Spleen (tissue), 11 donors: ENCODE data around the gene MEGF8. TPM values are rescaled to one million over a fixed set of nuclear protein-coding genes. Genes with fewer than 3 reads are reported as not detected.
"Not testable (repeated sequence)": the region's sequence is repeated elsewhere in the genome, so short reads cannot be mapped to it uniquely, and the experiment has no call there.

Experiments
- DNase-seq: peaks from one replicate; pipeline ENCODE4 v3.0.0-alpha.2; 2020
- H3K27ac ChIP-seq, 8 donors: fragments of 200-600 bp; sonication (generic) in 7 of 8; 1 replicate in 4 of 8; 2 replicates in 4 of 8; pipeline versions ENCODE4 v1.5.0 to v1.8.0; 2016 to 2021; ENCODE audit warnings: inconsistent platforms in 4 of 8, mild to moderate bottlenecking in 4 of 8, moderate library complexity in 1 of 8
- H3K27me3 ChIP-seq, 7 donors: fragments of 200-600 bp; sonication (generic) in 6 of 7; replicated peaks in 1 of 7; 1 replicate in 4 of 7; 2 replicates in 3 of 7; pipeline versions ENCODE4 v1.5.0 to v1.8.0; 2016 to 2021; ENCODE audit warnings: inconsistent platforms in 3 of 7, mild to moderate bottlenecking in 1 of 7
- H3K36me3 ChIP-seq, 6 donors: fragments of 200-600 bp; sonication (generic) in 5 of 6; 1 replicate in 4 of 6; 2 replicates in 2 of 6; pipeline versions ENCODE4 v1.5.0 to v1.8.0; 2016 to 2021; ENCODE audit warnings: inconsistent platforms in 2 of 6
- H3K4me1 ChIP-seq, 6 donors: fragments of 200-600 bp; sonication (generic) in 5 of 6; 1 replicate in 3 of 6; 2 replicates in 3 of 6; pipeline versions ENCODE4 v1.5.0 to v1.8.0; 2016 to 2021; ENCODE audit warnings: inconsistent platforms in 3 of 6
- H3K4me3 ChIP-seq, 8 donors: fragments of 200-600 bp; sonication (generic) in 7 of 8; 1 replicate in 4 of 8; 2 replicates in 4 of 8; pipeline versions ENCODE4 v1.5.0 to v1.8.0; 2016 to 2021; ENCODE audit warnings: inconsistent platforms in 4 of 8, mild to moderate bottlenecking in 4 of 8, moderate library complexity in 2 of 8
- H3K9me3 ChIP-seq, 8 donors: fragments of 200-600 bp; sonication (generic) in 7 of 8; 1 replicate in 4 of 8; 2 replicates in 4 of 8; pipeline versions ENCODE4 v1.5.0 to v1.8.0; 2016 to 2021; ENCODE audit warnings: inconsistent platforms in 4 of 8
- POLR2A ChIP-seq, 3 donors: fragments of 450-650 bp; IDR thresholded peaks; one replicate each; pipeline ENCODE4 v1.5.1; 2017; ENCODE audit warnings: antibody characterized with exemption in 3 of 3, mild to moderate bottlenecking in 1 of 3
- POLR2AphosphoS5 ChIP-seq, 3 donors: sonication (generic); formaldehyde crosslinking; IDR thresholded peaks; one replicate each; pipeline ENCODE4 v1.5.1; 2017; ENCODE audit warnings: antibody characterized with exemption in 3 of 3
- WGBS, 5 donors: extraction: QIAGEN DNeasy Blood & Tissue Kit in 3 of 5; methylation state at CpG; one replicate each; pipeline versions ENCODE4 v1.1.5 to v1.1.7; 2013 to 2018; 5-methylcytosine and 5-hydroxymethylcytosine counted together
- intact Hi-C: fragments of 100-400 bp; cut with DNase I; formaldehyde crosslinking; loops from one replicate; pipeline ENCODE4 v1.15.0; 2023; ENCODE audit warnings: low total_unique reads
- polyA plus RNA-seq, 3 donors: library from polyadenylated mRNA; stranded (reverse); fragments of 200-250 nt; gene quantifications; one replicate each; pipeline ENCODE4 v1.2.1, GENCODE V29; 2013
- total RNA-seq, 7 donors: library from RNA; depleted of rRNA in 3 of 7; stranded (reverse); fragments of >200 nt in 3 of 7; fragmentation: NEBNext Ultra II Directional in 4 of 7; extraction: Animal tissue kit (Norgen Biotek cat#: 25700) in 4 of 7; gene quantifications; one replicate each; pipeline versions ENCODE4 v1.1.0 to v1.2.1, GENCODE V29; 2016 to 2021
- TF ChIP-seq, protein P1 (sequence below), 11 experiments: fragments of 200-600 bp in 7 of 11; fragments of 450-650 bp in 4 of 11; sonication (generic) in 4 of 11; IDR thresholded peaks in 8 of 11; conservative IDR thresholded peaks in 3 of 11; 1 replicate in 7 of 11; 2 replicates in 4 of 11; pipeline versions ENCODE4 v1.4.0 to v1.8.0; 2016 to 2021; ENCODE audit warnings: antibody characterized with exemption in 11 of 11, inconsistent platforms in 4 of 11, mild to moderate bottlenecking in 1 of 11
- donor health status: healthy with polysubstance abuse.
- donor health status: DM: no; HTN: no; CAD: no; lungs with moderate emphysema.
- donor health status: DM: no; HTN: no; CAD: no.
- donor health status: Bipolar disorder and iron deficiency.
- donor health status: healthy.
- donor health status: DM: no; HTN: no; CAD: no.
- donor health status: DM: yes; HTN: yes; CAD: no.

MEGF8 gene
- total and polyA plus RNA-seq, 10 donors, result 2.3 to 26.2 (median 18.7) TPM

DNA sequence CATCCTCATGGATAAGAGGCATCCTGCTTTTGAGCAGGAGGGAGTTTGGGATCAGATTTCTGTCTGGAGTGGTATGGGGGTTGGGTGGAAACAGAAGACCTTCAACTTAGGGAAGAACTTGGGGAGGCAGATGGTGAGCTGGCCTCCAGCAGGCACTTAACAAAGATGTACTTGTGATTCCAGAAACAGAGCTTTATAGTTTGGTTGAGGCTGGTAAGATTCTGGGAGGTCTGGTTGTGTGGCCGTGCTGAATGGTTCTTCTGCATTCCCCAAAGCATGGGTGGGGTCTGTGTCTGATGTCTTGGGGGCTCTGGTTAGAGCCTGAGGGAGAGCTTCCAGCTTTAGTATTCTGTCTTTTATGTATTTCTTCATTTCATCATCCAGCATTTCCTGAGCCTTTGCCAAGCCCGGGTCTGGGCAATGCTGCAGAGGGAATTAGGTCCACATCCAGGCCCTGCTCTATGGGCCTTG lies 4.8 kb downstream of the MEGF8 start:
- Histone ChIP-seq H3K4me1 (peaks cover 12 to 46% (median 32%) of the 10 kb centered on the region in 6 donors), H3K27me3 (no peaks in the 10 kb centered on the region), H3K36me3 (peaks cover 0 to 13% (median 0%) of the 10 kb centered on the region in 6 donors), H3K27ac (no peak overlapping the region), H3K4me3 (no peak overlapping the region), H3K9me3 (no peaks in the 10 kb centered on the region)
- intact Hi-C loops, result no loop called here
- TF ChIP-seq POLR2A (IDR thresholded peaks at IDR 0.05), result no peak
- TF ChIP-seq, protein P1, sequence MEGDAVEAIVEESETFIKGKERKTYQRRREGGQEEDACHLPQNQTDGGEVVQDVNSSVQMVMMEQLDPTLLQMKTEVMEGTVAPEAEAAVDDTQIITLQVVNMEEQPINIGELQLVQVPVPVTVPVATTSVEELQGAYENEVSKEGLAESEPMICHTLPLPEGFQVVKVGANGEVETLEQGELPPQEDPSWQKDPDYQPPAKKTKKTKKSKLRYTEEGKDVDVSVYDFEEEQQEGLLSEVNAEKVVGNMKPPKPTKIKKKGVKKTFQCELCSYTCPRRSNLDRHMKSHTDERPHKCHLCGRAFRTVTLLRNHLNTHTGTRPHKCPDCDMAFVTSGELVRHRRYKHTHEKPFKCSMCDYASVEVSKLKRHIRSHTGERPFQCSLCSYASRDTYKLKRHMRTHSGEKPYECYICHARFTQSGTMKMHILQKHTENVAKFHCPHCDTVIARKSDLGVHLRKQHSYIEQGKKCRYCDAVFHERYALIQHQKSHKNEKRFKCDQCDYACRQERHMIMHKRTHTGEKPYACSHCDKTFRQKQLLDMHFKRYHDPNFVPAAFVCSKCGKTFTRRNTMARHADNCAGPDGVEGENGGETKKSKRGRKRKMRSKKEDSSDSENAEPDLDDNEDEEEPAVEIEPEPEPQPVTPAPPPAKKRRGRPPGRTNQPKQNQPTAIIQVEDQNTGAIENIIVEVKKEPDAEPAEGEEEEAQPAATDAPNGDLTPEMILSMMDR (IDR thresholded peaks at IDR 0.05 in 8 of 11, conservative IDR thresholded peaks at IDR 0.05 in 3 of 11), result no peak
- TF ChIP-seq POLR2AphosphoS5 (IDR thresholded peaks at IDR 0.05), result no peak
- no peak for DNase-seq
- WGBS, 5 donors, result 57 to 87% (median 66%) methylated on average over 2 of the region's 2 CpGs

DNA sequence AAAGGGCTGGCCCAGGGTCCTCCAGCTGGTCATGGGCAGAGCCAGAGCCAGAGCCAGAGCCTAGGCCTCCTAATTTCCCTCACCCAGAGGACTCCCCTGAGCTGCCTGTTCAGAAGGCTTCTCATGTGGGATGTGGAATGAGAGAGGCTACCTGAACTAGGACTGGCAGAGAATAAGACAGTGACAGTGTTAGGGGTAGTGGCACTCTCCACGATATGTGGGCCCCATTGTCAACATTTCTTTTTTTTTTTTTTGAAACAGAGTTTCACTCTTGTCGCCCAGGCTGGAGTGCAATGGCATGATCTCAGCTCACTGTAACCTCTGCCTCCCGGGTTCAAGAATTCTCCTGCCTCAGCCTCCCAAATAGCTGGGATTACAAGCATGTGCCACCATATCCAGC lies 5.9 kb downstream of the MEGF8 start:
- H3K27me3 ChIP-seq, H3K27ac ChIP-seq, H3K9me3 ChIP-seq, H3K4me3 ChIP-seq, DNase-seq, intact Hi-C loops: not testable (repeated sequence)
- peaks cover 0 to 22% (median 6%) of the 10 kb centered on the region in 6 donors for H3K36me3 ChIP-seq
- H3K4me1 ChIP-seq, result peaks cover 9 to 41% (median 26%) of the 10 kb centered on the region in 6 donors
- WGBS, 5 donors, result 87 to 89% (median 89%) methylated on average over 3 of the region's 3 CpGs

DNA sequence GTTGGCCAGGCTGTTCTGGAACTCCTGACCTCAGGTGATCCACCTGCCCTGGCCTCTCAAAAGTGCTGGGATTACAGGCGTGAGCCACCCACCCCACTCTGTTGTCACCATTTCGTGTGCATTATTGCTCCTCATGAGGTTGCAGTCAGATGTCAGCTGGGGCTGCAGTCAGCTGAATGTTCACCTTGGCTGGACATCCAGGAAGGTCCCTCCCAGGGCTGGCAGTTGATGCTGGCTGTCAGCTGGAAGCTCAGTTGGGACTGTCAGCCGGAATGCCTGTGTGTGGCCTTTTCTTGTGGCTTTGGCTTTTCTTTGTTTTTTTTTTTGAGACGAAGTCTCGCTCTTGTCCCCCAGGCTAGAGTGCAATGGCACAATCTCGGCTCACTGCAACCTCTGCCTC lies 6.6 kb downstream of the MEGF8 start:
- Histone ChIP-seq H3K4me3 (no peak overlapping the region), H3K4me1 (peaks cover 3 to 34% (median 19%) of the 10 kb centered on the region in 6 donors), H3K36me3 (peaks cover 0 to 30% (median 13%) of the 10 kb centered on the region in 6 donors), H3K27me3 (no peaks in the 10 kb centered on the region), H3K9me3 (no peaks in the 10 kb centered on the region), H3K27ac (no peak overlapping the region)
- TF ChIP-seq POLR2AphosphoS5 (IDR thresholded peaks at IDR 0.05), result no peak
- no peak for TF ChIP-seq POLR2A (IDR thresholded peaks at IDR 0.05)
- TF ChIP-seq, protein P1 (IDR thresholded peaks at IDR 0.05 in 8 of 11, conservative IDR thresholded peaks at IDR 0.05 in 3 of 11), result no peak
- intact Hi-C loops, result no loop called here
- no peak for DNase-seq
- WGBS, 5 donors, result 82 to 90% (median 88%) methylated on average over 6 of the region's 6 CpGs

DNA sequence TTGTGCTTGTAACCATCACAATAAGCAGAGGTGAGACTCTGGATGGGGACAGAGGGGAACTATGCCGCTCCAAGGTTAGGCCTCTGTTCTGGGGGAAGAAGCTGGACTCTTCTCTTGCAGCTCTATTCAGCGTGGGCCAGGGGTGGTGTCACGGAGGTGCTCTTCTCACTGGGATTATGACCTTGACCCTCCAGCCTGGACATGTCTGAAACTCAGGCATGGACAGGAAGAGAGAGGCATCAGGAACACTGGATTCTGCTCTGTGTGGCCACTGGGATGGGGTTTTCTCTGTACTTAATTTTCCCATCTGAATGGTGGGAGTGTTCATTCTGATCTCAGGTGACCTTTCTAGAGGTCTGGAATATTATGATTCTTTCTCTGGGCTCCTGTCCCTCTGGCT lies 7.6 kb downstream of the MEGF8 start:
- Histone ChIP-seq H3K36me3 (peaks cover 0 to 38% (median 15%) of the 10 kb centered on the region in 6 donors), H3K4me1 (peaks cover 0 to 24% (median 12%) of the 10 kb centered on the region in 6 donors), H3K4me3 (no peak overlapping the region), H3K9me3 (no peaks in the 10 kb centered on the region), H3K27me3 (no peaks in the 10 kb centered on the region), H3K27ac (no peak overlapping the region)
- intact Hi-C loops, result no loop called here
- no peak for TF ChIP-seq POLR2AphosphoS5 (IDR thresholded peaks at IDR 0.05)
- no peak for TF ChIP-seq POLR2A (IDR thresholded peaks at IDR 0.05)
- TF ChIP-seq, protein P1 (IDR thresholded peaks at IDR 0.05 in 8 of 11, conservative IDR thresholded peaks at IDR 0.05 in 3 of 11), result no peak
- 86 to 92% (median 89%) methylated on average over 3 of the region's 3 CpGs for WGBS, 5 donors
- DNase-seq, result no peak
